ENCODE measurements around the gene HDAC11. TPM values are rescaled to one million over a fixed set of nuclear protein-coding genes. Genes with fewer than 3 reads are reported as not detected.

HDAC11 gene
- total and polyA plus RNA-seq, 9 of the 15 experiments (the other 6 are each of a cell fraction or from before 2014, with no cell fraction given): 0.60 to 6.0 (median 4.5) TPM

DNA sequence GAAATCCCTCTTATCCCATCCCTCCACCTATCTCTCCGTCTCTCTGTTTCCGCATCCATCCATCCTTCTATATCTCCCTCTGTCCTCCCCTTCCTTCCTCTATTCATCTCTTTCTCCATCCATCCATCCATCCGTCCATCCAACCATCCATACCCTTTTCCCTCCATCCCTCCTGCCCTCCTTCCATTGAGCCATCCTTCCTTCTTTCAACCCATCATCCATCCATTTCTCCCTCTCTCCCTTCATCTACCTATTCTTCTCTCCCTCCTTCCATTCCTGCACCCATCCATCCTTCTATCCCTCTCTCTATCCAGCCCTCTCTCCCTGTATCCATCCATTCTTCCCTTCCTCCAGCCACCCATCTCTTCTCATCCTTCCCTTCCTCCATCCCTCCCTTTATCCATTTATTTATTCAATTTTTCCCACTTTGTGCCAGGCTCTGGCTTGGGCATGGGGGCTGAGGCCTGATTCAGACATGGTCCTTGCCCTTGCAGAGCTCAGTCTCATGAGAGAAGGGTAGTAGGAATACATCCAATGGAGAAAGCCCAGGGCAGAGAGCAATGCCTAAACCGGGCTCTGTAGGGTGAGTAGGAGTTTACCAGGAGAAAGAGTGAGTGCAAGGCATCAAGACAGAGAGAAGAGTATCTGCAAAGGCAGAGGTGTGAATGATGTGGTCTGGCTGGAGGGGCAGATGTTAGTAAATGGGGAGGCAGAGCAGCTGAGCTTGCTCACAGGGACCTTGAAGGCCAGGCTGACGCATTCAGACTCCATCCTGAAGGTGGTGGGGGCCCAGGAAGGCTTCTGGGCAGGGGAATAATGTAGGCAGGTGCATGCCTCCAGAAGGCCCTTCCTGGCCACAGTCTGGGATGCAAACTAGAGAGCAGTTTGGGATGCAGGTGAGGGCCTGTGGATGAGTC, 49.3 kb downstream of the HDAC11 start (continued):
- TF ChIP-seq, protein P1, sequence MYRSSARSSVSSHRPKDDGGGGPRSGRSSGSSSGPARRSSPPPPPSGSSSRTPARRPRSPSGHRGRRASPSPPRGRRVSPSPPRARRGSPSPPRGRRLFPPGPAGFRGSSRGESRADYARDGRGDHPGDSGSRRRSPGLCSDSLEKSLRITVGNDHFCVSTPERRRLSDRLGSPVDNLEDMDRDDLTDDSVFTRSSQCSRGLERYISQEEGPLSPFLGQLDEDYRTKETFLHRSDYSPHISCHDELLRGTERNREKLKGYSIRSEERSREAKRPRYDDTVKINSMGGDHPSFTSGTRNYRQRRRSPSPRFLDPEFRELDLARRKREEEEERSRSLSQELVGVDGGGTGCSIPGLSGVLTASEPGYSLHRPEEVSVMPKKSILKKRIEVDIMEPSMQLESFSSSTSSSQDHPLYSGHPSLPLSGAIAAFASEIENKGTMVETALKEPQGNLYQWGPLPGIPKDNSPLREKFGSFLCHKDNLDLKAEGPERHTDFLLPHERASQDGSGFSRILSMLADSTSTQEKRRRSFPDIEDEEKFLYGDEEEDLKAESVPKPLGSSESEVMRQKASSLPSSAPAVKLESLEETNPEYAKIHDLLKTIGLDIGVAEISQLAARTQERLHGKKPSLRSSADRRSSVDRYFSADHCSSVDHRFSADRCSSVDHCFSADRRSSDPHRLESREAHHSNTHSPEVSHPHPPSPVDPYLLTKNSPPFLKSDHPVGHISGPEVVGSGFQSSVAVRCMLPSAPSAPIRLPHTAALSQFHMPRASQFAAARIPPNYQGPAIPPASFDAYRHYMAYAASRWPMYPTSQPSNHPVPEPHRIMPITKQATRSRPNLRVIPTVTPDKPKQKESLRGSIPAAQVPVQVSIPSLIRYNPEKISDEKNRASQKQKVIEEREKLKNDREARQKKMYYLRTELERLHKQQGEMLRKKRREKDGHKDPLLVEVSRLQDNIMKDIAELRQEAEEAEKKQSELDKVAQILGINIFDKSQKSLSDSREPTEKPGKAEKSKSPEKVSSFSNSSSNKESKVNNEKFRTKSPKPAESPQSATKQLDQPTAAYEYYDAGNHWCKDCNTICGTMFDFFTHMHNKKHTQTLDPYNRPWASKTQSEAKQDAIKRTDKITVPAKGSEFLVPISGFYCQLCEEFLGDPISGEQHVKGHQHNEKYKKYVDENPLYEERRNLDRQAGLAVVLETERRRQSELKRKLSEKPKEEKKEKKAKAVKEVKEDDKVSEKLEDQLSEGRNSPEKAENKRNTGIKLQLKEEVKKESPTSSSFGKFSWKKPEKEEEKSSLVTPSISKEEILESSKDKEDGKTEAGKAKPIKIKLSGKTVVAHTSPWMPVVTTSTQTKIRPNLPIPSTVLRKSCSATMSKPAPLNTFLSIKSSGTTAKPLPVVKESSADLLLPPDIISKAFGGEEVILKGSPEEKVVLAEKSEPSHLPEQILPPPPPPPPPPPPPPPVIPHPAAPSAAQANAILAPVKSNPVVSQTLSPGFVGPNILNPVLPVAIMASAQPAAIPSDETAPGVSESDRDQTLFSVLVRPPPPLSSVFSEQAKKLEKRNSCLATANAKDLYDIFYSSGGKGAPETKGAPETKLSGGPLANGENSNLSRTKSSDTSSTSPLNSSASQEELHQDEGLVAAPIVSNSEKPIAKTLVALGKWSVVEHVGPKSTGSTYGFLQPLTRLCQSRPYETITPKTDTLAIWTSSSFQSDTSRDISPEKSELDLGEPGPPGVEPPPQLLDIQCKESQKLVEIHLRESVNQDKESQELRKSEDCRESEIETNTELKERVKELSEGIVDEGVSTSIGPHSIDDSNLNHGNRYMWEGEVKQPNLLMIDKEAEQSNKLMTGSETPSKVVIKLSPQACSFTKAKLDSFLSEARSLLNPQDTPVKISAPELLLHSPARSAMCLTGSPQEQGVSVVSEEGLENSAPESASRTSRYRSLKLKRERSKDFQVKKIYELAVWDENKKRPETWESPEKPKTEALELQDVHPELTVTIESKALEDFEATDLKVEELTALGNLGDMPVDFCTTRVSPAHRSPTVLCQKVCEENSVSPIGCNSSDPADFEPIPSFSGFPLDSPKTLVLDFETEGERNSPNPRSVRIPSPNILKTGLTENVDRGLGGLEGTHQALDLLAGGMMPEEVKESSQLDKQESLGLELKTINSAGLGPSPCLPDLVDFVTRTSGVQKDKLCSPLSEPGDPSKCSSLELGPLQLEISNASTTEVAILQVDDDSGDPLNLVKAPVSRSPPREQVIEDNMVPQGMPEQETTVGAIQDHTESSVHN (IDR thresholded peaks at IDR 0.05; ENCODE audit: borderline replicate concordance in 1 of 2, low read depth in 1 of 2): no peak
- no peak for TF ChIP-seq ZNF586 (CRISPR knock-in tag; conservative IDR thresholded peaks at IDR 0.05)
- no peak for TF ChIP-seq HDAC6 (IDR thresholded peaks at IDR 0.05; ENCODE audit: low read depth, low read length)

Data from K562 (cell line).